Activated CD4-positive, alpha-beta T cell treated with anti-CD3 and anti-CD28 coated beads for 48 hours (primary cell): ENCODE results near the gene CTRB1.
"Not testable (repeated sequence)": the region's sequence is repeated elsewhere in the genome, so short reads cannot be mapped to it uniquely, and the experiment has no call there.

Experiments used
- DNase-seq: peaks from one replicate; pipeline ENCODE4 v3.0.0-alpha.2; 2020

The CTRB1 gene

DNA sequence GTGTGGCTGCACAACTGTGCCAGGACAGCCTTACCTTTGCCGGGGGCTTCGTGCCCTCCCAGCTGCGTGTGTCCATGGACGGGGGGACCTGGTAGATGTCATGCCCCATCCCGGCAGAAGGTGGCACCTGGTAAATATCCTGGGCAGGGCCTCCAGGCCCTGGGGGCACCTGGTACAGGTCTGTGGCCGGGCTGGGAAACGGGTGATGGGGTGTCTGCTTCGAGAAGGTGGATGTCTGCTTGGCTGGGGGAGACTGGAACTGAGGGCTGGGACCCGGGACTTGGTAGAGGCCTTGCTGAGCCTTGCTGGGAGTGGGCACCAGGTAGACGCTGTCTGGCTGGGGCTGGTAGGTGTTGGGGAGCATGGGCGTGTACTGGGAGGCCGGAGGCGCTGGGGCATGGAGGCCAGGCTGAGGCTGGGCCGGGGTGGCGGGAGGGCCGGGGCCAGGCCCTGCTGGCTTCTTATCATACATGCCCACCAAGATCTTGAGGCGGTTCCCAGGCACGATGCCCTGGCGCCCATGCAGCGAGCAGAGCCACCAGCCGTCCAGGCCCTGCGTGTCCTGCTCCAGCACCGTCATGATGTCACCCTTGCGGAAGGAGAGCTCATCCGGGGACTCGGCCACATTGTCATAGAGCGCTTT is 23.8 kb downstream of the CTRB1 start:
- not testable (repeated sequence) for DNase-seq

DNA sequence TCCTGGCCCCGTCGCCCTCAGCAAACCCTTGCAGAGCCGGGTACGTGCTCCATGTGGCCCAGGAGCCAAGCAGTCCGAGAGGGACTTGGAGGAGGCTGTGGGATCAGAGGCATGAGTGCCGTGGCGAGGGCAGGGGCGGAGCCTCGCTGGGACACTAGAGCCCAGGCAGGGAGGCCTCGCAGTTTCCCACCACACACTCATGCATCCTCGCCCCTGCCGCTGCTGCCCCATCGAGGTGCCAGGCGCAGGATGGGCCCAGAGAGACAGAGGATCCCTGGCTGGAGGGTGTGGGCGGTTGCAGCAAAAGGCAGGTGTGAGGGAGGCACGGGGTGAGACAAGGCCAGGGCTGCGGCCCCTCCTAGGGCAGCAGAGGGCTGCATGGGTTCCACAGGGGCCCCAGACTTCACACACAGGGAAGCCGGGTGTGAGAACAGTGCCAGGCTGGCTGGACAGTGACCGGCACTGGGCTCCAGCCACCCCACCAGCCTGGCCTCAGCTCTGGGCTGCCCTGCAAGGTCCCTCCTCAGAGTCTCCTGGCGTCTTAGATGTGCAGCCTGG is 25.0 kb downstream of the CTRB1 start:
- no peak for DNase-seq

DNA sequence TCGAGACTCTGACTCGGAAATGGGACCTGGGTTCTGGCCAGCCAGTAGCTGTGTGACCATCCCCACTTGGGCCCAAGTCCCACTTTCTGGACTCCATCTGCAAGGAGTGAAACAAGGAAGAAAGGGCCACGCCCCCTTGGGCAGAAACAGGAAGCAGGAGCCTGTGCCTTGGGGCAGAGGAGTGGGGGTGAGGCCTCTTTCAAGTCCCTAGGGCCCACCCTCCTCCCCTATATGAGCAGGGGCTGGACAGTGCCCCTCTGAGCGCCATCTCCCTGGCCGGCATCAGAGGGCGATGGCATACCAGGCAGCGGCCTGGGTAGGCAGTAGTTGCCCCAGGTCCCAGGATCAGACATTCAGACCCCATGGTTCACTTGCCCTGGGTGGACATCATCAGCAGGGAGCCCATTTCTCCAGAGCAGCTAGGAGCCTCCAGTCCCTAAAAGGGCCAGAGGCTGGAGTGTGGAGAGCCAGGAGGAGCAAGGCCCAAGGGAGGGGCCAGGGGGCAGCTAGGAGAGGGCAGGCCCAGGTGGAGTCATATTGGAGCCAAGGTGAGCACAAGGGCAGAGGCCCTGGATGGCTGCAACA is 25.5 kb downstream of the CTRB1 start:
- DNase-seq = no peak

DNA sequence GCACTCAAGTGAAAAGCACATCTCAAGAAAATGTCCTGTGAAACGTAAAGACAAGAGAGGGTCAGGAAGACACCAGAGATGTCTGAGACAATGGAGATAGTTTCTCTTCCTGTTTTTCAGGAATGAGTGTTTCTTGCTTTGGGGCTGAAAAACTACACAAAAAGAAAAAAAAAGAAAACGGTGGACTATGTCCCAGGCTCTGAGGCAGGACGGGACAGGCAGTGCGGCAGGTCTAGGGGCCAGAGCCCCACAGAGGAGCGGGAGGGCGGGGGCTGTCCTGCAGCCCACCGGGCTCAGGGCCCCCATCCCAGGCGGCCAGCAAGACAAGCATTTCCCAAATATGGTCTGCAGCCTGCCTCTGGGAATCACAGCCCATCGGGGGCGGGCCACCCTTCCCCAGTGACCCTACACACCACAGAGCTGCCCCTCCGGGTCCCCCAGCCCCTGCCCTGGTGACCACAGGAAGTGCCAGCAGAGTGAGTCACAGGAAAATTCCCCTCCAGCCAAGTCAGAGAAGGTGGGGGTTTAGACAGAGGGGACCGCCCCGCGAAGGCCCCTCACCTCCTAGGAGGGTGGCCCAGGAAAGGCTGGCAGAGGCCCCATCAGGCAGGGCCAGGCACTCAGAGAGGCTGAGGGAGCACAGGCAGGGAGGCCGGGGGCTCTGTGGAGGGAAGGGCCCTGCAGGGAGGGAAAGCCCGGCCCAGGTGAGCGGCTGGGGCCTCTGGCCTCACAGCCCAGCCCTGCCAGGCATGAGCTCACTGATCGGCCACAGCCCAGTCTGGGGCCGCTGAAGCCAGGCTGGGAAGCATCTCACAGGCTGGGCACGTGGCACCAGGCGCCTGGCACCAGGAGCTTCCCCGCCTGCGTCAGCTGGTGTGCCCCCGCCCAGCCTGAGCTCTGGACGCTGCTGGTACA is 26.3 kb downstream of the CTRB1 start:
- DNase-seq = no peak

DNA sequence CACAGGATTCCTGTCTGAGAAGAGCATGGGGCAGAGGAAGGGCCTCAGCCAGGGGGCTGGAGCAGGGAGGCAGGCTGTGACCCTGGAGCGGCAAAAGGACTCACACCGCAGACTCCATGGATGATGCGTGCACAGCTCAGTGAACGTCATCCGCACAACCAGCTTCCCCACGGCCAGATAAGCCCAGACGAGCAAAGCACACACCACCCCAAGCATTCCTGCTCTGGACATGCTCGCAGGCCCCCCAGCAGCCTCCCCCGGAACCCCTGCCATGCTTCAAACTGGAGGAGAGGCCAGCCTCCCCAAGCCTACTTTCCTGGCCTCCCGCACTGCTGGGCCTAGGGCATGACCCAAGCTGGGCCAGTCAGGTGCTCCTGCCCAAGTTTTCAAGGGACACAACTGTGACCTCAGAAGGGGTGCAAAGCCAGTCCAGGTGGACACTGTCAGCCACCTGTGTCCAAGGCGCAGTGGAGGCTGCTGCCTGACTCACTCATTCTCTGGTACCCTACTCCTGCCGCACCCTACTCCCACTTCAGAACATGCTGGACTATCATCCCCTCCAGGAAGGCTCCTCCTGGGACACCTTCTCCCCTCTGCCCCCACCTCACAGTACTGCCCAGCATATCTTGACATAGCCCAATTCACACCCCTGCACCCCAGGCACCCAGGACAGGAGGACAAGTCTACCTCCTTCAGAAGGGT is 27.9 kb downstream of the CTRB1 start:
- DNase-seq = no peak

DNA sequence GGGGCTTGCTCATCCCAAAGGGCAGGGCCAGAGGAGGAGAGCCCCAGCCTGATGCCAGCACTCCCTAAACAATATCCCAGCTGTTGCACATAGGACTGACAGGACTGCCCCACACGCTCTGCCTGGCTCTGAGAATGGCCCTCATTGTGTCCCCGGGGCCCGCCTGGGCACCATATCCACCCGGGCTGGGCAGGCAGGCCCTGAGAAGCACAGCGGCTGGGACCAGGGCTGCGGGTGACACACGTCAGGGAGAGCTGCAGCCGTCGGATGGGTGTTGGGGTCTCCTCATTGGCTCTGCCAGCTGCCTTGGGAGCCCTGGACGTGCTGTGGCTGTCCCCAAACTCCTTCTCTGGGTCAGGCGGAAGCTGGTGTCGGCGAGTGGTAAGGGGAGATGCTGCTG is 28.5 kb downstream of the CTRB1 start:
- DNase-seq = no peak

DNA sequence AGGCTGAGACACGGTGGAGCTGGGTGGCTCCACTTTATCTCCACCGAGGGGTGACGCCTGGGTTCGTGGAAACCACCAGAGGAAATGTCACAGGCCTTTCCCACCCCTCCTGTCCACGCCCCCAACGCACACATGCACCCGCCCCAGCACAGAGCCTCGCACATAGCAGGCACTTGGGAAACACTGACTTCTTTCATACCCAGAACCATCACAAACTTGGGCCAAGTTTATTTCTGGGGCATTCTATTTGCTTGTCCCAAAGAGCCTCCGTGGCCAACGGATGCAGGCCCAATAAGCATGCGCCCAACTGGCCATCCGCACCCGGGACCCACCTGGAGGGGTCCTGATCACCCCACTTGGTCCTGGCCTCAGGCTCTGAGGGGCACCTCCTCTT is 29.4 kb downstream of the CTRB1 start:
- DNase-seq = no peak

DNA sequence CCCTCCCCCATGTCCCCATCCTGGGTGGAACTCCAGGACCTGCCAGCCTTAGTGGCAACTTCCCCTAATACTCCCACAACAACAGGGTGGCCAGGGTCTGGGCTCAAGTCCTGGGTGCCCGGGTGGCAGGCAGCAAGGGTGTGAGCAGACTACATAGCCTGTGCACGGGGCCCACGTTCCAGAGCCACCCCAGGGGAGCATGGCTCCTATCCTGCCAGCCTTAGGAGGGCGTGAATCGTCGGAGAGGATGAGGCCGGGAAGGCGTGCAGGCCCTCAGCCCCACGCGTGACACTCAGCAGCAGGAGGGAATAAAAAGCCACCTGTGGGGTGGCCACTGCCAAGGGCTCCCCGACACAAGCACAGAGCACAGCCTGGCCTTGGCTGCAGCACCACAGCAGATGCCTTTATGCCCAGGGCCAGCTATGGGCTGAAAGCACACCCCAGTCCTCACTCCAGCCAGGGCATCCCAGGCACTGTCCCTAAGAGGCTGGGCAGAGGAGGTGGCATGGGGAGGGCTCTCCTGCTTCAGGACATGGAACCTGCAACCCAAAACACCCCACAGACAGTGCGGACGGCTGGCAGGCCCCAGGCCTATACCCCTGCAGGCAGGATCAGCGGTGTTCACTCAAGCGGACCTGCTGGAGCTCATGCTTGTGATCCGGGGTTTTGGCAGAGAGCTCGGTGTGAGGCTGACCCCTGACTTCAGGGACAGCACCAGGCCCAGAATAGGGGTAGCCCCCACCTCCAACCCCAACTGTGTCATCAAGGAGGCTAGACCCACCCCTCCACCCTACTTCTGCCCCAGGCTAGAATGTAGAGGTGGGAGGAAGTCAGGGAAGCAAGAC is 30.0 kb downstream of the CTRB1 start:
- DNase-seq = no peak

DNA sequence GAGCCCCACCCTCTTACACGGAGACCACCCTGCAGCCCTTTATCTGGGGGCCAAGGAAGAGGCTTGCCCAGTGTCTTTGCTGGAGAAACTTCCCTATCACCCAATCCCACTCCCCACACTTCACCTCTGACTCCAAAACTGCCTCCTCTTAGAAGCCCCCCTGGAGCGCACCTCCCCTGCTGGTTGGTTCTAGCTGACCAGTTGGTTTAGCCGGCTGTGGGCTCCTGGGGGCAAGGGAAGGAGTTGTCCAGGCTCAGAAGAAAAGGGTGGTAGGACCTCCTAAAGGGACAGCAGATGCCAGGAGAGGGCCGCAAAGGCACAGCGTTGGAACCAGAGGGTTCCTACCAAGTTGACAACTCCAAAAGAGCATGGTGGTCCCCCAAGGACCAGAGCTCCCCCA is 30.7 kb downstream of the CTRB1 start:
- no peak for DNase-seq

DNA sequence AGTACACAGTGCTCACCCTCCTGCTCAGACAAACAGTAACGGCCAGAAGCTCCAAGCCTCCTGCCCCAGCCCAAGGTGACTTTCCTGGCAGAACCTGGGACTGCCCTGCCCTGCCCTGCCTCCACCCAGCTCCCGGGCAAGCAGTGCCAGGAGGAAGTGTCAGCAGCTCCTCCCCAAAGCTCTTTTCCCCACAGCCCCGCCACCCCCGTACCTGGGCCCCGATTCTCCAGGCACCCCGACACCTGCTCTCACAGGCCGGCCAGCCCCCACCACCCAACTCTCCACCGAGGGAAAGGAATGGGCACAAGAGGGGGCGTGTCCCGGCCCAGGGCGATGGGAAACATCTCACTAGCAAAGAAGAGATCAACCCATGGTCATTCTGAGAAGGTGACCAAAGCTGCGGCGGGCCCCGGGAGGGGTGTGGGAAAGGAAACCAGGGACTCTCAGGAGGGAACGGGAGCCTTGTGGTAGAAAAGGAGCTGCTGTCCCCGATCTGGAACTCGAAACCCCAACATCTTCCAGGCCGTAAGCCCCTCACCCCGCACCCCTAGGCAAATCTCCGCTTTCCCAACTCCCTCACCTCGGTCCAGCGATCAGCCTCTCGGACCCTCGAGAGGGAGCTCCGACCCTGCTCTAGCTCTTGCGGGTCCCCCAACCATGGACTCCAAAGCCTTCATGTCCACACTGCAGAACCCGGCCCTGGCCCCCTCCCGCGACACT is 31.5 kb downstream of the CTRB1 start:
- DNase-seq = no peak

DNA sequence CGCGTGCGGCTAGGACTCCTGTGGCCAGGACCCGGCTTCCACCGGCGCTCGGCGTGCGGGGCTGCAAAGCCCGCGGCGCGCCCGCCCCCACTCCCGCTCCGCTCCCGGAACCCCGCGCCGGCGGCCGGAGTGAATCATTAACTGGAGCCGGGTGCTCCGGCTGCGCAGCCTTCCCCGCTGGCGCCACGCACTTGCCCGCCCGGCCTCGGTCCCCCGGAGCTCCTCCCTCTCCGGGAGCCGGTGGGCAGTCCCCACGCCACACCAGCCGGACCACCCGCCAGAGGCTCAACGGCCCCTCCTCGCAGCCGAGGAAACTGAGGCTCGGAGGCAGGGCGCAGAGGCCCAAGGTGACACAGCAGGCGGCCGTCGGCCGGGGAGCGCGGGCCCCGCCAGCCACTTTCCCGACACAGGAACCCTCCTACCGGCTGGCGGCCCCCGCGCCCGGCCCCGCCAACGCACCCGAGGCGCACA is 32.1 kb downstream of the CTRB1 start:
- DNase-seq = no peak

DNA sequence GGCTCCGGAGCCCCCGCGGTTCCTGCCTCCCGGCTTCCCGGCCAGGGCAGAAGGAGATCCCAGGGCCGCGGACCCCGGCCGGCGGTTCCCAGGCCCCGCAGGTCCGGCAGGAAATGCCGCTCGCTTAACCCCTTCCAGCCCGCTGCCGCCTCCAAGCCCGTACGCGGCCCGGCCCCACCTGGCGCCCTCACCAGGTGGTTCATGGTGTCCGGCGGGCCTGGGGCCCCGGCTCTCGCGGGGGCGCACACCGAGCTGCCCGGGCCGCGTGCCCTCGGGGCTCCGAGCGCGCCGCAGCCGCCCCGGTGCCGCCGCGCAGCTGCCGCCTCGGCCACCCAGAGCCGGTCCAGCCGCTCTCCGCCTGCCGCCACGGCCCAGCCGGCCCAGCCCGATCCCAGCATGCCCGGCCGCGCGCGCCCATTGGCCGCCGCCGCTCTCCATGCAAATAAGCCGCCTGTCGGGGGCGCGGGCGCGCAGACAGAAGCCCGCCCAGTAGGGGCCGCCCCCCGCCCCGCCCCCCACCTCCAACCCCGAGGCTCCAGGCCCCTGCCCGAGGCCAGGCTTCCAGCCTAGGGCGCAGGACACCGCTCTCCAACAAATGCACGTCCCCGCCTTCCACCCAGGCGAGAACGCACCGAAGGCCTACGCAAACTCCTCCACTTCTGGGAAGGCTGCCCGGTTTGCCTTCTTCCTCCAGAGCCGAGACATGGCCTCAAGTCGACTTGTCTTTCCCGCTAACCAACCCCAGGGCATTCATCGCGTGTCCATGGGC is 32.7 kb downstream of the CTRB1 start, which contains the start of gene BCAR1:
BCAR1 (minus strand) TSS at position 345 of the 769 bp plus-strand sequence; CDS start at position 203, 142 bp downstream.
- DNase-seq = no peak

DNA sequence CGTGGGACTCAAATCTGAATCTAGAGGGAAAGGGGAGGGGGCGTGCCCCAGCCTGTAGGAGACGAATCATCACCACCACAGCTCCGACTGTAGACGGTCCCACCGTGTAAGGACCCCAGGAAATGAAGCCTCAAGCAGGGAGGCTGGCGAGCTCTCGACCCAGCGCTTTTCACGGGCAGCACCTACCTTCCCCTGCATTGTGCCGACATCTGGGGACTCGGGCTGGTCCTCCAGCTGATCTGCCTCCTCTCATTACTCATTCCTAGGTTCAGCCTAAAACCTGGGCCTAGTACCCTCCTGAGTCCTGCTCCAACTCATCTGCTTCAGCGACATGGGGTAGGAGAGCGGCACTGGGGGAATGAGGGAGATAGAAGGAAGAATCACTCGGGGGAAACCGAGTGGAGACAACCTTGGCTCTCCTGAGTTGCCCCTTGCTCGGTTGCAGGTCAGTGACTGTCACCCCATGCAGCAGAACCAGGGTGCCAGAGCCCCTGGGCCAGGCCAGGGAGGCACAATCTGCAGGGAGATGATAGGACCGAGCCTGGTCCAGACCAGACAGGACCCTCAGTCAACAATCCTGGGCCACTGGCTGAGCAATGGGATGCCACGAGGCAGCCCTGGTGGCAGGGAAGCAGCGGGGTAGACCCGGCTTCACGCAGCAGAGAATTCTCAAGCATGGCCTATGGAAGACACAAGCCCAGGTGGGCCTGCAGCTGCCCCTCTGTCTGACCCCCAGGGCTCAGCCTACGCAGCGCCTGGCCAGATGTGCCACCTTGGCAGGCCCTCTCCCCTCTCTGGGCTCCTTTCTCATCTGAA is 33.5 kb downstream of the CTRB1 start:
- no peak for DNase-seq

DNA sequence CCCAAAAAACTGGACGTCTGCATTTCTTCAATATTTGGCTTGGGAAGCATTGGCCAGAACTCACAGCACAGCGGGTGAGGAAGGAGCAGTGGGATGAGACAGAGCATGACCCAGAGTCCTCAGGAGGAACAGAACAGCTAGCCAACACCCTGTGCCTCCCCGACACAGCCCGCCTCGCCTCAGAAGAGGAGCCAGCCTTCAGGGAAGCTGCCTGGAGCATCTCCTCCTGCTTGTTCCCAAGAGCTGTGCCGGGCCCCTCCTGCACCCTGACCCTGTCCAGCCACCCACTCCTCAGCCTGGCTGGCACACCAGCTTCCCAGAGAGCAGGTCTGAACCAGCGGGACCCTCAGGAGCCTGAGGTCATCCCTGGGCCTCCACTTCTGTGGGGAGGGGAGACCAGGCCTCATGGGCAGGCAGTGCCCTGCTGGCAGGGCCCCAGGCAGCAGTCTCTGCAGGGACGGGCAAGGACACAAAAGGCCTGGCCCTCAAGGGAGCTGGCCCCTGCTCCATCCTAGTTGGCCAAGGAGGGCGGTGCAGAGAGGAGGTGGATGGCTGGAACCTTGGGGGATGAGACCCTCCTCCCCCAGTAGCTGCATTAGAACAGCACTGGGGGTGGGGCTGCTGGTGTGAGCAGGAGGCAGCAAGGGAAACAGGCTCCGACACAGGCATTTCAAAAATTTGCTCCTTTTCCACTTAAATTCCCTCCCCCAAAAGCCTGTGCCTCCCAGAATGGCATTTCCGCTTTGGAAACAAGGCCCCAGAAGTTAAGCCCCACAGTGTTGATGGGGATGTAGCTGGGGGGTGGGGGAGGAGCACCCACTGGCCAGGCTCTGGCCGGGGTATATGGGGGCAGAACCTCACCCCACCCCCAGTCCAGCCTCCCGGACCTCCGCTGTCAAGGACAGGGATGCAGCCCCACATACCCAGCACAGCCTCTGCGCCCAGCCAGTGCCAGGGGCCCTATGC is 34.4 kb downstream of the CTRB1 start:
- no peak for DNase-seq

DNA sequence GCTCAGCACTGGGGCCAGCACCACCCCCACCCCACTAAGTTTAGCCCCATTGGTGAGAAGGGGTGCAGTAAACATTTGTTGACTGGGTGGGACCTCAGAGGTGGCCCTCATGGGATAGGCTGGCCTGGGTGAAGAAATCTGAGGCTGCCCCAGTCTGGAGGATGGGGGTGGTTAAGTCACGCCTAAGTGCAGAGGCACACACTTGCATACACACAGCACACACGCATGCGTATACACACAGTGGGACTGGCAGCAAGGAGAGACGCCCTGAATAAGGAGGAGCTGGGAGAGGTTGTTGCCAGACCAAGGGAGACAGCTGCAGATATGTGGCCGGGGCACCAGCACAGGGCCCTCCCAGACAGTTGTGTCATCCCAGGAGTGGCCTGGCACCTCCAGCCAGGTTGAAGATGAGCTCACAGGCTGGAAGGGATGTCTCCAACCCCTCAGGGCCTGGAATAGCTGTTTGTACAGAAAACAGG is 35.6 kb downstream of the CTRB1 start:
- DNase-seq = no peak

DNA sequence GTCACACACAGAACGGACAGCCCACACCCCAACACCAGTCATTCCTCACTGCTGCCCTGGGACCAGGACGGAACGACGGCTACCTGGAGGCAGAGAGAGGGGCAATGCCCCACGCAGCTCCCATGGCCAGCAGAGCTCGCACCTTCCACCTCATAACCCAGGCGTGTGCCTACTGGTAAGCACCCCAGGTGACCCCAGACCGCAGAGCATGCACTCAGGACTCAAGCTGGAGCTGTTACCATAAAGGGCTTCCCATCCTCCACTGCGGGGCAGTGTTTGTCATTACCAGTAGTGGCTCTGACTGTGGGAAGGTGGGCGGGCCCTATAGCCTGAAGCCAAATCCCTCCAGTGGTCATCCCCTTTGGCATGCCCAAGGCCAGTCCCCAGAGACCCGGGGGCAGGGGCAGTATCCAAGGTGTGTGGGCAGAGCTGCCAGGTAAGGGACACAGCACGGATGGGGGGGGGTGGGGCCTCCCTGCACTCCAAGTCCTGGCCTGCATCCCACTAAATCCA is 37.3 kb downstream of the CTRB1 start:
- no peak for DNase-seq

DNA sequence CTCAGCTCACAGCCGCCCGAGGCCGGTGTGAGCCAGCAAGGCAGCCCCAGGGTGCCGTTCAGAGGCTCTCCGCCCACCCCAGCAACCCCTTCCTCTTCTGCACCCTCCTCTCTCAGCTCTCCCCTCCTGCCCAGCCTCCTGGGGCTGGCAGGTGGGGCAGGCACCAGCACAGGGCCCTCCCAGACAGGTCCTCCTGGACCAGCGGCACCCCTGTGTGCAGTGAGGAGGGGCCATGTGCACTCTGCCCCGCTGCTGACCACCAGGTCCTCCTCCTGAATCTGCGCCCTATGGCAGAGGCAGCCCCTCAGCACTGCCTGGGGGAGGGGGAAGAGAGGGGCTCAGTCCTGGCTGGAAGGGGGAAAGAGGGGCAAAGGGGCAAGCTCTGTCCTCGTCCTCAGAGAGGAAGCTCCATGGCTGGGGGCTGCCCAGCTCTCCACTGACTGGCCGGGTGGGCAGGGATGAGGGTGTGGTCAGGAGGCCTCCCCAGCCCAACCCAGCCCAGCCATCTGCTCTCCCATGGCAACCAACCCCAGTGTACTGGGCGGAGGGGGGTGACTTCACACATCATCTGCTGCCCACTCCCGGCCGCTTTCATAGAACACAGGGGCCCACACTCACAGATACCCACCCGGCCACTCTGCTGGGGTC is 38.0 kb downstream of the CTRB1 start:
- DNase-seq = no peak
